Bronchial epithelial cell (primary cell): ENCODE data around the gene TAF13. TPM values are rescaled to one million over a fixed set of nuclear protein-coding genes. Genes with fewer than 3 reads are reported as not detected.

Source experiments
- DNase-seq: peaks from one replicate; pipeline ENCODE4 v3.0.0-alpha.2; 2010; ENCODE audit warnings: low read depth
- FAIRE-seq: peaks from 2 replicates; lab custom pipeline; 2011; peaks lifted over from hg19 to GRCh38; lab: Jason Lieb, UNC
- H3K27me3 ChIP-seq: 2 replicates; pipeline ENCODE4 v1.5.1; 2011; ENCODE audit warnings: low read length; ENCODE audit not compliant: control insufficient read depth, insufficient read depth
- H3K36me3 ChIP-seq: 2 replicates; pipeline ENCODE4 v1.5.1; 2011; ENCODE audit warnings: low read length; ENCODE audit not compliant: control insufficient read depth, insufficient read depth
- H3K4me3 ChIP-seq: 2 replicates; pipeline ENCODE4 v1.5.1; 2011; ENCODE audit warnings: mild to moderate bottlenecking, low read depth, low read length, control low read depth
- total RNA-seq: library from RNA; depleted of rRNA; stranded (reverse); fragments of >200 nt; gene quantifications from 2 replicates; pipeline ENCODE4 v1.2.1, GENCODE V29; 2014
- TF ChIP-seq, protein P1 (sequence below): IDR thresholded peaks from 2 replicates; pipeline ENCODE4 v1.5.1; 2011; ENCODE audit warnings: mild to moderate bottlenecking, moderate library complexity, low read length, control low read depth, inconsistent platforms; ENCODE audit not compliant: insufficient read depth, severe bottlenecking

The TAF13 gene
- total RNA-seq, 1 donor from 2014 or later: 96.9 TPM

DNA sequence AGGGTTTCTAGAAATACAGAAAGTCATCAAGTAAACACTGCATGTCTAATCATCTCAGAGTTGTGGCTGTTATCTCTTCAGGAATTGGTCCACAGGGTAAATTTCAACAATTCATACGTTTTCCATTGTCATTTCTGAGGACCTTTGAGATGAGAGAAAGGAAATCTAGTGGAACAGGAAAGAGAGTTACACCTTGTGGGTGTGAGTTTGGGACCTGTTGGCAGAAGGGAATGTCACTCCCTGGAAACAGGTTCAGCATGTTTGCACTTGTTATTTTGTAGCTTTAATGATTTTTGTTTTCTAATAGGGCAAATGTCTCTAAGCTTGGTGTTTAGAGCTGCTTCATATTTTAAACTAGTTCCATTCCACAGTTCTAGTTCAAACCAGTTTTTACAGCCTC is 20.3 kb upstream of the TAF13 start:
- peak; percentile 42 for DNase-seq

GRCh38 chr1:109095631-109096030 is 19.8 kb upstream of the TAF13 start:
- Histone ChIP-seq H3K36me3 (peaks cover 1% of the 10 kb centered on the region), H3K4me3 (no peak overlapping the region), H3K27me3 (no peaks in the 10 kb centered on the region)
- DNase-seq (no peak), FAIRE-seq (no peak)
- TF ChIP-seq, protein P1, sequence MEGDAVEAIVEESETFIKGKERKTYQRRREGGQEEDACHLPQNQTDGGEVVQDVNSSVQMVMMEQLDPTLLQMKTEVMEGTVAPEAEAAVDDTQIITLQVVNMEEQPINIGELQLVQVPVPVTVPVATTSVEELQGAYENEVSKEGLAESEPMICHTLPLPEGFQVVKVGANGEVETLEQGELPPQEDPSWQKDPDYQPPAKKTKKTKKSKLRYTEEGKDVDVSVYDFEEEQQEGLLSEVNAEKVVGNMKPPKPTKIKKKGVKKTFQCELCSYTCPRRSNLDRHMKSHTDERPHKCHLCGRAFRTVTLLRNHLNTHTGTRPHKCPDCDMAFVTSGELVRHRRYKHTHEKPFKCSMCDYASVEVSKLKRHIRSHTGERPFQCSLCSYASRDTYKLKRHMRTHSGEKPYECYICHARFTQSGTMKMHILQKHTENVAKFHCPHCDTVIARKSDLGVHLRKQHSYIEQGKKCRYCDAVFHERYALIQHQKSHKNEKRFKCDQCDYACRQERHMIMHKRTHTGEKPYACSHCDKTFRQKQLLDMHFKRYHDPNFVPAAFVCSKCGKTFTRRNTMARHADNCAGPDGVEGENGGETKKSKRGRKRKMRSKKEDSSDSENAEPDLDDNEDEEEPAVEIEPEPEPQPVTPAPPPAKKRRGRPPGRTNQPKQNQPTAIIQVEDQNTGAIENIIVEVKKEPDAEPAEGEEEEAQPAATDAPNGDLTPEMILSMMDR: no peak

More for the DNA sequence above, 20.3 kb upstream of the TAF13 start:
- H3K4me3 ChIP-seq: no peak overlapping the region
- peaks cover 1% of the 10 kb centered on the region for H3K36me3 ChIP-seq
- TF ChIP-seq, protein P1: no peak
- H3K27me3 ChIP-seq: no peaks in the 10 kb centered on the region
- FAIRE-seq: no peak

- no peak overlapping the region for H3K4me3 ChIP-seq
- DNase-seq (no peak), FAIRE-seq (no peak)
- no peaks in the 10 kb centered on the region for H3K27me3 ChIP-seq
- peaks cover 1% of the 10 kb centered on the region for H3K36me3 ChIP-seq
- TF ChIP-seq, protein P1: no peak
These were observed 19.1 kb upstream of the TAF13 start for GRCh38 chr1:109094871-109095270.

DNA sequence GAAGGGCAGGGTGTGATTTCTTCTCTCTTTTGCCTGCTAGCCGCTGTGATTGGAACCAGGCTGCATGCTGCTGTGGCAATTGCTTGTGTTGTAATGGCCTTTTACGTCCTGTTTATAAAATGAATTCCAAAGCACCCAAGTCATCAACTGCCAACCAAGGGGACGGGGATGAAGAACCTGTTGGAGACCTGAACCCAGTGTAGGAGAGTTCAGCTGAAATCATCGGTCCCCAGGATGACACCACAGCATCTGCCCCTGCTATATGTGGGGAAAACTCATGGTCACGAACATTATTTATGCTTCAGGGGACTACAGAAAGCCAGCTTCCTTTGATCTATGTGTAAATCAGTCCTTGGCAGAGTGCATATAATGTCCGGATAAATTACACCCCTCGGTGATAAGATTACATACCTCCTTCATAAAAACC is 18.6 kb upstream of the TAF13 start:
- Histone ChIP-seq H3K4me3 (no peak overlapping the region), H3K36me3 (peaks cover 1% of the 10 kb centered on the region), H3K27me3 (no peaks in the 10 kb centered on the region)
- no peak for FAIRE-seq
- TF ChIP-seq, protein P1: no peak
- no peak for DNase-seq

DNA sequence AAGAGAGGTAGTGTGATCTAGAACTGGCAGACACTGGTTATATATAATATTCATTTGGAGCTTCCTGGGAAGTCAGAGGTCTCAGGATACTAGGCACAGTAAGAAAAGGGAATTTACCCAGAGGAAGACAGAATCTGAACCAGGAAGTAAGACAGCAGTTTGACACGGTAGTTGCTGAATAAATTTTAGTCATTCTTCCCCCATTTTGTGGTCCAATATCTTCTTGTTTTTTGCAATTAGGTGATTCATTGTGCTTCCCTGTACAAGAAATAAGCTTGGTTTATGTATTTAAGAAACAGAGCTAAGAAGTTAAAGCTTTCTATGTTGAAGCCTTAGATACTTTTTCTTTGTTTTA is 16.0 kb upstream of the TAF13 start:
- H3K27me3 ChIP-seq: no peaks in the 10 kb centered on the region
- DNase-seq (peak; percentile 82), FAIRE-seq (no peak)
- H3K4me3 ChIP-seq: peak overlapping the region; percentile 87
- TF ChIP-seq, protein P1: no peak
- peaks cover 1% of the 10 kb centered on the region for H3K36me3 ChIP-seq

DNA sequence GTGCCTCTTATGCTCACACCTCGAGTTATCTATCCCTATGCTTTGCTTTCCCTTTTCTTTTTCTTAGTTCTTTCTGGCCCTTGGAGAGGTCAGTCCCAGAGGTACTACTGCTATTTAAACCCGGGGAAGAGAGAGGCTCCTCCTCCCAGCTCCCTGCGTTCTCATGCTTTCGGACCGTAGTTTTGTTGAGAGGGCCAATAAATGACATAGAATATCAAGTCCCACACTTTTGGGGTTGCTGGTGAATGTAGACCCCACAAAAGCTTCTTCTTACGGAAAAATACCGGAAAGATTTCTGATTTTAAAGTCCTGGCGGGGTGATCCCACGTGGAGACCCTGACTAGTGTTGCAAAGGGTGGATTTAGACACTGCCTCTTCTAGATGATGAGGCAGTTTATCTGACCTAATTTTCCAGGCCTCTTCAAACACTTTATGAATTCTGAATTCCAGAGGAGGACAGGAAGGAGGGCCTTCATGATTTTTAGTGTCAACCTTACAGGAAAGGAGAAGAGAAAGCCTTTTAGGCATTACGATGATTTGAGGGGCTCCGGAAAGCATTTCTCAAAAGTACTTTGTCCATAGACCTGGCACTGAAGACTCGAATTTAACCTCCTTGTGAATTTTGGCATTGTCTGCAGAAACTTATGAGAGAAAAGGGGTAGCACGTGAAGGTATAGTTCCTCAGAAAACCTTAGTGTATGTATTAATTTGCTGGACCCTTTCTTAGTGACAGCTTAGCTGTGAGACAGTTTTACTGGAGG is 15.5 kb upstream of the TAF13 start:
- peaks cover 1% of the 10 kb centered on the region for H3K36me3 ChIP-seq
- H3K4me3 ChIP-seq: peak overlapping the region; percentile 87
- no peaks in the 10 kb centered on the region for H3K27me3 ChIP-seq
- DNase-seq: peak; percentile 57
- TF ChIP-seq, protein P1: no peak
- FAIRE-seq: no peak
